Caco-2 (cell line): ENCODE data around the gene GOLGA7B. TPM values are rescaled to one million over a fixed set of nuclear protein-coding genes. Genes with fewer than 3 reads are reported as not detected.

Source experiments
- BruUV-seq: library from RNA; stranded (reverse); fragments of 400-500 nt; replicated peaks from 2 replicates; lab custom pipeline; 2021; lab: Mats Ljungman, UMichigan
- CTCF ChIA-PET: fragments of 300-600 bp; sonication (Branson Sonifier 250); formaldehyde crosslinking; loops from one replicate; lab custom pipeline; 2022; ENCODE audit warnings: antibody characterized with exemption; lab: Charles Lee
- POLR2A ChIA-PET: fragments of 300-600 bp; sonication (Branson Sonifier 250); formaldehyde crosslinking; loops from one replicate; lab custom pipeline; 2022; ENCODE audit warnings: antibody characterized with exemption; lab: Charles Lee
- DNase-seq, 2 experiments: peaks; one replicate each; pipeline versions ENCODE4 v3.0.0 to v3.0.0-alpha.2; 2020 to 2022
- H3K27me3 ChIP-seq: replicated peaks from 2 replicates; pipeline ENCODE4 v1.6.0; 2011; ENCODE audit warnings: low read length; ENCODE audit not compliant: control insufficient read depth, insufficient read depth
- H3K36me3 ChIP-seq: 2 replicates; pipeline ENCODE4 v1.5.1; 2011; ENCODE audit warnings: low read length; ENCODE audit not compliant: control insufficient read depth, insufficient read depth
- H3K4me1 ChIP-seq: fragments of 250-450 bp; sonication (Bioruptor Pico); 2 replicates; pipeline ENCODE4 v1.5.1; 2020; ENCODE audit warnings: mild to moderate bottlenecking
- H3K4me3 ChIP-seq: 2 replicates; pipeline ENCODE4 v1.5.1; 2011; ENCODE audit warnings: low read depth, mild to moderate bottlenecking, control low read depth, low read length
- H3K9me3 ChIP-seq: fragments of 250-450 bp; sonication (Bioruptor Pico); 2 replicates; pipeline ENCODE4 v1.5.1; 2020; ENCODE audit warnings: mild to moderate bottlenecking, moderate library complexity
- H3K27ac Mint-ChIP-seq: one replicate; pipeline ENCODE4 v1.8.0; 2022; ENCODE audit warnings: mixed read lengths; ENCODE audit not compliant: unreplicated experiment
- H3K27me3 Mint-ChIP-seq: one replicate; pipeline ENCODE4 v1.8.0; 2022; ENCODE audit warnings: mixed read lengths; ENCODE audit not compliant: insufficient read depth, unreplicated experiment
- H3K36me3 Mint-ChIP-seq: one replicate; pipeline ENCODE4 v1.8.0; 2022; ENCODE audit warnings: mild to moderate bottlenecking, mixed read lengths; ENCODE audit not compliant: insufficient read depth, unreplicated experiment
- H3K4me1 Mint-ChIP-seq: one replicate; pipeline ENCODE4 v1.8.0; 2022; ENCODE audit warnings: low read depth, mixed read lengths; ENCODE audit not compliant: unreplicated experiment
- H3K4me3 Mint-ChIP-seq: one replicate; pipeline ENCODE4 v1.8.0; 2022; ENCODE audit warnings: mild to moderate bottlenecking, moderate library complexity, mixed read lengths; ENCODE audit not compliant: unreplicated experiment
- H3K9me3 Mint-ChIP-seq: one replicate; pipeline ENCODE4 v1.8.0; 2022; ENCODE audit warnings: mixed read lengths; ENCODE audit not compliant: unreplicated experiment
- intact Hi-C: fragments of 100-400 bp; cut with micrococcal nuclease; formaldehyde crosslinking; loops from one replicate; pipeline ENCODE4 v1.10.0; 2022; ENCODE audit not compliant: unreplicated experiment
- total RNA-seq: library from RNA; stranded (reverse); gene quantifications from 2 replicates; pipeline ENCODE4 v1.2.3, GENCODE V29; 2022
- TF ChIP-seq, protein P1 (sequence below), 2 experiments: fragments of 200-600 bp in 1 of 2; IDR thresholded peaks; 1 replicate in 1 of 2; 2 replicates in 1 of 2; pipeline versions ENCODE4 v1.5.1 to v1.8.0; 2011 to 2022; ENCODE audit warnings: antibody characterized with exemption in 1 of 2, control low read depth in 1 of 2, inconsistent platforms in 1 of 2, low read depth in 1 of 2, low read length in 1 of 2, mild to moderate bottlenecking in 1 of 2, moderate library complexity in 1 of 2; ENCODE audit not compliant: insufficient read depth in 1 of 2, severe bottlenecking in 1 of 2, unreplicated experiment in 1 of 2

GOLGA7B gene
- total RNA-seq, 1 experiment from 2014 or later = 0.36 TPM

DNA sequence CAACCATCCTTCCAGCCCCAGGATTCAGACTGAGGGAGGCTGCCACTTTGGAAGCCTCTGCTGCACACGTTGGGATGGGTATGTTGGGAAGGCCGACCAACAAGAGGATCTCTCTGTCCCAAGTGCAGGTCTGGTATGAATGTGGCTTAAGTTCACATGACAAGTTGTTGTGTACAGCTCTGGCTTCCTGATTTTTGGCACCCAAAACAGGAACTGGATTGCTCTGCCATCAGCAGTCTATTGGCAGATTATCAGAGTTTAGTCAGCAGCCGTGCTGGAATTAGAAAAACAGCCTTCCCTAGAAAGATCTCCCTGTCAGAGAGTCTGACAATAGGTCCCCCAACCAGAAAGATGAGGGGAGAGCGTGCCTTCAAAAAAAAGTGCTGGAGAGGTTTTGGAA lies 66.9 kb downstream of the GOLGA7B start:
- DNase-seq = no peak
- BruUV-seq = no TSS peak
- intact Hi-C loops = no loop called here

DNA sequence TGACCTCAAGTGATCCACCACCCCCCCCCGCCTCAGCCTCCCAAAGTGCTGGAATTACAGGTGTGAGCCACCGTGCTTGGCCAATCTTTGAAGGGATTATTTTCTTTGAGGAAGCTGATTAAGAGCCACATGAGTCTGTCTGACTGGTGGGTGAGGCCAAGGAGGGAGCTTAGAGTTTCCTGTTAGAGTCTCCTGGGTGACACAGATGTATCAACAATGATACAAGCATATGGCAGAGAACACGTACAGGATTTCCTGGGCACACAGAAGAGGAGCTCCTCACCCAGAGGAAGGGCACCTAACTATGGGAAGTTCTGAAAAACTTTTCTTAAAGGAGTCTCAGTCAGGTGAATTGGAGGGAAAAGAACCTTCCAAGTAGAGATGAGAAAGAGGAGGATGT lies 69.4 kb downstream of the GOLGA7B start:
- Mint-ChIP-seq H3K9me3 (no peaks in the 10 kb centered on the region), H3K36me3 (no peaks in the 10 kb centered on the region), H3K27ac (no peak overlapping the region), H3K27me3 (peaks cover 20% of the 10 kb centered on the region), H3K4me1 (peaks cover 7% of the 10 kb centered on the region), H3K4me3 (no peak overlapping the region)
- CTCF ChIA-PET = interaction anchor here (0.7 to 1.3 kb wide), 2 partner anchors 115 to 122 kb away, joined by 3 to 4 read pairs; no protein-coding TSS in a partner anchor
- Histone ChIP-seq H3K4me3 (no peak overlapping the region), H3K27me3 (peaks cover 2% of the 10 kb centered on the region; the same call in 1 of the 2 replicates), H3K9me3 (no peaks in the 10 kb centered on the region), H3K36me3 (no peaks in the 10 kb centered on the region), H3K4me1 (no peaks in the 10 kb centered on the region)
- BruUV-seq = no TSS peak
- TF ChIP-seq, protein P1, sequence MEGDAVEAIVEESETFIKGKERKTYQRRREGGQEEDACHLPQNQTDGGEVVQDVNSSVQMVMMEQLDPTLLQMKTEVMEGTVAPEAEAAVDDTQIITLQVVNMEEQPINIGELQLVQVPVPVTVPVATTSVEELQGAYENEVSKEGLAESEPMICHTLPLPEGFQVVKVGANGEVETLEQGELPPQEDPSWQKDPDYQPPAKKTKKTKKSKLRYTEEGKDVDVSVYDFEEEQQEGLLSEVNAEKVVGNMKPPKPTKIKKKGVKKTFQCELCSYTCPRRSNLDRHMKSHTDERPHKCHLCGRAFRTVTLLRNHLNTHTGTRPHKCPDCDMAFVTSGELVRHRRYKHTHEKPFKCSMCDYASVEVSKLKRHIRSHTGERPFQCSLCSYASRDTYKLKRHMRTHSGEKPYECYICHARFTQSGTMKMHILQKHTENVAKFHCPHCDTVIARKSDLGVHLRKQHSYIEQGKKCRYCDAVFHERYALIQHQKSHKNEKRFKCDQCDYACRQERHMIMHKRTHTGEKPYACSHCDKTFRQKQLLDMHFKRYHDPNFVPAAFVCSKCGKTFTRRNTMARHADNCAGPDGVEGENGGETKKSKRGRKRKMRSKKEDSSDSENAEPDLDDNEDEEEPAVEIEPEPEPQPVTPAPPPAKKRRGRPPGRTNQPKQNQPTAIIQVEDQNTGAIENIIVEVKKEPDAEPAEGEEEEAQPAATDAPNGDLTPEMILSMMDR (IDR thresholded peaks at IDR 0.05; ENCODE audit: insufficient read depth in 1 of 2, low read depth in 1 of 2, low read length in 1 of 2, severe bottlenecking in 1 of 2, unreplicated experiment in 1 of 2) = no peak
- POLR2A ChIA-PET = no interaction called here
- no peak for DNase-seq
- intact Hi-C loops = no loop called here

More for the DNA sequence above, 66.9 kb downstream of the GOLGA7B start:
- peaks cover 7% of the 10 kb centered on the region for H3K4me1 Mint-ChIP-seq
- no peak overlapping the region for H3K27ac Mint-ChIP-seq
- no peaks in the 10 kb centered on the region for H3K9me3 Mint-ChIP-seq
- Histone ChIP-seq H3K4me1 (no peaks in the 10 kb centered on the region), H3K4me3 (no peak overlapping the region), H3K36me3 (no peaks in the 10 kb centered on the region), H3K27me3 (peaks cover 1% of the 10 kb centered on the region; the same call in 1 of the 2 replicates), H3K9me3 (no peaks in the 10 kb centered on the region)
- no peak overlapping the region for H3K4me3 Mint-ChIP-seq
- TF ChIP-seq, protein P1 (IDR thresholded peaks at IDR 0.05; ENCODE audit: insufficient read depth in 1 of 2, low read depth in 1 of 2, low read length in 1 of 2, severe bottlenecking in 1 of 2, unreplicated experiment in 1 of 2) = no peak
- peaks cover 23% of the 10 kb centered on the region for H3K27me3 Mint-ChIP-seq
- ChIA-PET POLR2A (no interaction called here), CTCF (interaction anchor here (0.7 to 1.6 kb wide), 3 partner anchors 125 to 405 kb away, joined by 3 to 5 read pairs (median 4); no protein-coding TSS in a partner anchor)
- H3K36me3 Mint-ChIP-seq = no peaks in the 10 kb centered on the region

DNA sequence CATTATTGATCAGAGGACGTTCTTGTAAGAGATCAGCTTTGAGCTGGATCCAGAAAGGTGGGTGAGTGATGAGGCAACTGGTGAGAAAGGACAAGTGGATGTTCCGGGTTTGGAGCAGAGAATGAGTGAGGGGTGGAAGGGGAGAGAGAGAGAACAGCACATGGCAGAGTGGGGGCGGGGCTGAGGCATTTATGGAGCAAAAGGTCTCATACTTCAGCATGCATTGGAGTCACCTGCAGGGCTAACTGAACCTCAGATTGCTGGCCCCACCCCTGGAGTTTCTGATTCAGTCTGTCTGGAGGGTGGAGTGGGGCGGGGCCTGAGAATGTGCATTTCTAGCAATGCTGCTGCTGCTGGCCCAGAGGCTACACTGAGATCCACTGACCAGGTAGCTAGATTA lies 71.2 kb downstream of the GOLGA7B start:
- POLR2A ChIA-PET = no interaction called here
- Mint-ChIP-seq H3K36me3 (no peaks in the 10 kb centered on the region), H3K4me3 (no peak overlapping the region), H3K27me3 (peaks cover 31% of the 10 kb centered on the region), H3K27ac (no peak overlapping the region), H3K4me1 (peaks cover 7% of the 10 kb centered on the region), H3K9me3 (no peaks in the 10 kb centered on the region)
- Histone ChIP-seq H3K4me3 (no peak overlapping the region), H3K4me1 (no peaks in the 10 kb centered on the region), H3K36me3 (no peaks in the 10 kb centered on the region), H3K27me3 (peaks cover 1% of the 10 kb centered on the region), H3K9me3 (no peaks in the 10 kb centered on the region)
- TF ChIP-seq, protein P1 (IDR thresholded peaks at IDR 0.05; ENCODE audit: insufficient read depth in 1 of 2, low read depth in 1 of 2, low read length in 1 of 2, severe bottlenecking in 1 of 2, unreplicated experiment in 1 of 2) = no peak
- CTCF ChIA-PET = no interaction called here
- DNase-seq = no peak
- no TSS peak for BruUV-seq
- intact Hi-C loops = no loop called here

Other genes with a start within 250 kb of the GOLGA7B start
- gene MORN4, start 216.3 kb upstream of the GOLGA7B start, total RNA-seq = 9.7 and 12.6 TPM in 2 replicates
- 26.1 and 27.3 TPM in 2 replicates for gene PI4K2A, start 209.2 kb upstream of the GOLGA7B start, total RNA-seq
- gene AVPI1, start 162.6 kb upstream of the GOLGA7B start, total RNA-seq = 16.1 and 17.1 TPM in 2 replicates
- gene MARVELD1, start 136.1 kb upstream of the GOLGA7B start, total RNA-seq = 19.6 and 22.6 TPM in 2 replicates
- gene ZFYVE27, start 112.7 kb upstream of the GOLGA7B start, total RNA-seq = 41.3 and 41.6 TPM in 2 replicates
- 1.0 and 1.1 TPM in 2 replicates for gene SFRP5, start 77.8 kb upstream of the GOLGA7B start, total RNA-seq
- not detected in 2 replicates for gene CRTAC1, start 180.8 kb downstream of the GOLGA7B start, total RNA-seq